SK-N-SH (cell line): ENCODE measurements around the gene NPDC1. TPM values are rescaled to one million over a fixed set of nuclear protein-coding genes. Genes with fewer than 3 reads are reported as not detected.

Source experiments
- CTCF ChIA-PET: fragments of 300-600, 350-600 bp; formaldehyde crosslinking; extraction: SDS; loops from one replicate; lab custom pipeline; 2021; lab: Yijun Ruan, JAX
- POLR2A ChIA-PET: fragments of 350-600 bp; sonication (Branson Sonifier 250); formaldehyde crosslinking; extraction: SDS; loops from one replicate; lab custom pipeline; 2020; ENCODE audit warnings: antibody characterized with exemption, inconsistent platforms; lab: Yijun Ruan, JAX
- DNase-seq: peaks from one replicate; pipeline ENCODE4 v3.0.0; 2012
- H2AFZ ChIP-seq: fragments of 200-600 bp; sonication (generic); 2 replicates; pipeline ENCODE4 v1.8.1; 2016; ENCODE audit warnings: antibody characterized with exemption, mild to moderate bottlenecking, low read depth
- H3F3A ChIP-seq: fragments of 200-600 bp; sonication (generic); replicated peaks from 2 replicates; pipeline ENCODE3; 2016; ENCODE audit warnings: antibody characterized with exemption, mild to moderate bottlenecking; ENCODE audit not compliant: insufficient read depth
- H3K27ac ChIP-seq, 2 experiments: fragments of 200-500 bp in 1 of 2; fragments of 200-600 bp in 1 of 2; sonication (Bioruptor generic) in 1 of 2; sonication (generic), shearing (Covaris generic) in 1 of 2; 2 replicates each; pipeline versions ENCODE4 v1.5.1 to v1.6.1; 2014 to 2016; ENCODE audit warnings: low read depth in 2 of 2, inconsistent platforms in 1 of 2, low read length in 1 of 2, mild to moderate bottlenecking in 1 of 2, mixed read lengths in 1 of 2
- H3K27me3 ChIP-seq: fragments of 200-600 bp; sonication (generic), shearing (Covaris generic); 2 replicates; pipeline ENCODE4 v1.6.1; 2016; ENCODE audit warnings: mixed run types; ENCODE audit not compliant: insufficient read depth
- H3K36me3 ChIP-seq, 2 experiments: fragments of 200-500 bp in 1 of 2; fragments of 200-600 bp in 1 of 2; sonication (Bioruptor generic) in 1 of 2; sonication (generic) in 1 of 2; replicated peaks in 1 of 2; 2 replicates each; pipeline versions ENCODE3 to v1.5.1; 2014 to 2016; ENCODE audit warnings: low read length in 1 of 2, mild to moderate bottlenecking in 1 of 2; ENCODE audit not compliant: insufficient read depth in 2 of 2, control insufficient read depth in 1 of 2
- H3K4me1 ChIP-seq, 2 experiments: fragments of 200-500 bp in 1 of 2; fragments of 200-600 bp in 1 of 2; sonication (Bioruptor generic) in 1 of 2; sonication (generic), shearing (Covaris generic) in 1 of 2; 2 replicates each; pipeline versions ENCODE4 v1.5.1 to v1.6.1; 2014 to 2016; ENCODE audit warnings: low read depth in 1 of 2, low read length in 1 of 2, mixed run types in 1 of 2; ENCODE audit not compliant: insufficient read depth in 2 of 2, control insufficient read depth in 1 of 2
- H3K4me2 ChIP-seq: fragments of 200-600 bp; sonication (generic), shearing (Covaris generic); 2 replicates; pipeline ENCODE4 v1.6.1; 2017; ENCODE audit warnings: mixed run types
- H3K4me3 ChIP-seq, 2 experiments: fragments of 200-500 bp in 1 of 2; fragments of 200-600 bp in 1 of 2; sonication (Bioruptor generic) in 1 of 2; sonication (generic), shearing (Covaris generic) in 1 of 2; 2 replicates each; pipeline versions ENCODE4 v1.5.1 to v1.8.1; 2014 to 2016; ENCODE audit warnings: low read depth in 2 of 2, inconsistent platforms in 1 of 2, low read length in 1 of 2, mild to moderate bottlenecking in 1 of 2, mixed read lengths in 1 of 2, moderate library complexity in 1 of 2
- H3K79me2 ChIP-seq: fragments of 200-600 bp; sonication (generic); 2 replicates; pipeline ENCODE4 v1.8.1; 2017; ENCODE audit warnings: mild to moderate bottlenecking; ENCODE audit not compliant: insufficient read depth
- H3K9ac ChIP-seq: fragments of 200-600 bp; sonication (generic); 2 replicates; pipeline ENCODE4 v1.6.1; 2017; ENCODE audit warnings: mixed run types
- H3K9me2 ChIP-seq: fragments of 200-600 bp; sonication (generic); 2 replicates; pipeline ENCODE4 v1.6.1; 2017; ENCODE audit warnings: mixed run types
- H3K9me3 ChIP-seq: fragments of 200-600 bp; sonication (generic); 2 replicates; pipeline ENCODE4 v1.6.1; 2017; ENCODE audit warnings: mixed run types, mild to moderate bottlenecking, moderate library complexity
- H4K20me1 ChIP-seq: fragments of 200-600 bp; sonication (generic); 2 replicates; pipeline ENCODE4 v1.6.1; 2017; ENCODE audit warnings: mild to moderate bottlenecking, mixed run types; ENCODE audit not compliant: insufficient read depth
- FOSL2 ChIP-seq: IDR thresholded peaks from 2 replicates; pipeline ENCODE4 v1.4.0; 2012; ENCODE audit warnings: low read depth, mild to moderate bottlenecking, moderate library complexity, borderline replicate concordance
- FOXJ3 ChIP-seq: sonication (generic); formaldehyde crosslinking; IDR thresholded peaks from 2 replicates; pipeline ENCODE4 v1.5.1; 2020; ENCODE audit warnings: mild to moderate bottlenecking, missing genetic modification reagents
- GABPA ChIP-seq: IDR thresholded peaks from 2 replicates; pipeline ENCODE4 v1.4.0; 2012; ENCODE audit warnings: low read depth, mild to moderate bottlenecking
- GATA2 ChIP-seq: sonication (generic); formaldehyde crosslinking; IDR thresholded peaks from 2 replicates; pipeline ENCODE4 v1.5.0; 2020; ENCODE audit warnings: mild to moderate bottlenecking, missing genetic modification reagents
- MAX ChIP-seq: IDR thresholded peaks from 2 replicates; pipeline ENCODE4 v1.4.0; 2012; ENCODE audit warnings: low read depth
- MEF2A ChIP-seq: IDR thresholded peaks from 2 replicates; pipeline ENCODE4 v1.4.0; 2012; ENCODE audit warnings: low read depth, borderline replicate concordance
- NFIC ChIP-seq: IDR thresholded peaks from 2 replicates; pipeline ENCODE4 v1.4.0; 2012; ENCODE audit warnings: borderline replicate concordance
- POLR2AphosphoS5 ChIP-seq: IDR thresholded peaks from 2 replicates; pipeline ENCODE4 v1.6.1; 2012; ENCODE audit warnings: low read depth, low read length
- RCOR1 ChIP-seq: fragments of 150-350 bp; IDR thresholded peaks from 2 replicates; pipeline ENCODE4 v1.6.1; 2017; ENCODE audit warnings: antibody characterized with exemption, low read length
- REST ChIP-seq: IDR thresholded peaks from 2 replicates; pipeline ENCODE4 v1.6.1; 2012; ENCODE audit warnings: mild to moderate bottlenecking, low read depth, low read length, moderate library complexity
- RFX5 ChIP-seq: IDR thresholded peaks from 2 replicates; pipeline ENCODE4 v1.6.1; 2012; ENCODE audit warnings: mild to moderate bottlenecking, improper control_type of control experiment, low read length
- WGBS: methylation state at CpG from one replicate; pipeline ENCODE4 v1.1.6; 2017; ENCODE audit warnings: low lambda C conversion rate; 5-methylcytosine and 5-hydroxymethylcytosine counted together
- polyA plus RNA-seq, 3 experiments: library from polyadenylated mRNA; depleted of rRNA; stranded (reverse); fragments of >200 nt; gene quantifications; 2 replicates each; pipeline ENCODE4 v1.2.3, GENCODE V29; 2012
- TF ChIP-seq, protein P1 (sequence below): IDR thresholded peaks from 2 replicates; pipeline ENCODE4 v1.4.0; 2012; ENCODE audit warnings: low read depth, borderline replicate concordance
- TF ChIP-seq, protein P2 (sequence below): IDR thresholded peaks from 2 replicates; pipeline ENCODE4 v1.4.0; 2012; ENCODE audit warnings: low read depth, borderline replicate concordance
- TF ChIP-seq, protein P3 (sequence below): fragments of 150-350 bp; IDR thresholded peaks from 2 replicates; pipeline ENCODE4 v1.6.1; 2017; ENCODE audit warnings: antibody characterized with exemption, low read length, low read depth, borderline replicate concordance

NPDC1 gene
- polyA plus RNA-seq, 1 of the 3 experiments (the other 2 are of a cell fraction): 48.1 TPM

DNA sequence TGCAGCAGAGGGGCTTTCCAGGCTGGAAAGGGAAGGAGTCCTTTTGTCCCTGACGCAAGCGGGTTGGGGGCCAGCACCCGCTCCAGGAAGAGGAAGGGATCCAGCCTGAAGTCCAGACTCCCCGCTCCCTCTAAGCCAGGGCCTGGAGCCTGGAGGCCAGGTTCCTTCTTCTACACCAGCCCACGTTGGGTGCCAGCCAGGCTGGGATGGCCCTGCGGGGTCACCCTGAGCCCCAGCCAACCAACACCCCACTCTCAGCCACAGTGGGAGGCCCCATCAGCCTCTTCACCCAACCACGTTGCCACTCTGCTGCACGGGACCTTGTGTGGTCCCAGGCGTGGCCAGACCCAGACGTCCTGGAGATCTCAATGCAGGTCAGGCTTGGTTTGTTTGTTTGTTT, 13.1 kb downstream of the NPDC1 start:
- DNase-seq: no peak
- Histone ChIP-seq H3K9me2 (no peaks in the 10 kb centered on the region), H3K9me3 (no peaks in the 10 kb centered on the region), H3K9ac (no peak overlapping the region), H3K4me2 (no peak overlapping the region), H3K27ac (peak overlapping the region in 1 of 2 experiments; percentile 36; a peak in 1 of 4 replicates), H3K27me3 (no peaks in the 10 kb centered on the region), H3K36me3 (peaks cover 0 to 2% of the 10 kb centered on the region in 2 experiments), H3K4me1 (peaks cover 5 to 34% of the 10 kb centered on the region in 2 experiments; a peak in 1 of 4 replicates), H3K4me3 (no peak overlapping the region), H3F3A (peaks cover 4% of the 10 kb centered on the region), H2AFZ (no peak overlapping the region), H3K79me2 (no peaks in the 10 kb centered on the region), H4K20me1 (no peaks in the 10 kb centered on the region)
- ChIA-PET POLR2A (no interaction called here), CTCF (interaction anchor here (1.1 to 15.1 kb wide), 7 partner anchors 12 to 275 kb away, joined by 3 to 350 read pairs (median 21); partner anchors contain the start of genes AJM1, C8G, FBXW5 and LCN12)
- TF ChIP-seq FOXJ3 (no peak), NFIC (no peak), GABPA (no peak), MAX (no peak), FOSL2 (no peak), RFX5 (no peak), RCOR1 (no peak), MEF2A (no peak), POLR2AphosphoS5 (no peak), GATA2 (CRISPR knock-in tag) (no peak), REST (no peak)
- TF ChIP-seq, protein P1, sequence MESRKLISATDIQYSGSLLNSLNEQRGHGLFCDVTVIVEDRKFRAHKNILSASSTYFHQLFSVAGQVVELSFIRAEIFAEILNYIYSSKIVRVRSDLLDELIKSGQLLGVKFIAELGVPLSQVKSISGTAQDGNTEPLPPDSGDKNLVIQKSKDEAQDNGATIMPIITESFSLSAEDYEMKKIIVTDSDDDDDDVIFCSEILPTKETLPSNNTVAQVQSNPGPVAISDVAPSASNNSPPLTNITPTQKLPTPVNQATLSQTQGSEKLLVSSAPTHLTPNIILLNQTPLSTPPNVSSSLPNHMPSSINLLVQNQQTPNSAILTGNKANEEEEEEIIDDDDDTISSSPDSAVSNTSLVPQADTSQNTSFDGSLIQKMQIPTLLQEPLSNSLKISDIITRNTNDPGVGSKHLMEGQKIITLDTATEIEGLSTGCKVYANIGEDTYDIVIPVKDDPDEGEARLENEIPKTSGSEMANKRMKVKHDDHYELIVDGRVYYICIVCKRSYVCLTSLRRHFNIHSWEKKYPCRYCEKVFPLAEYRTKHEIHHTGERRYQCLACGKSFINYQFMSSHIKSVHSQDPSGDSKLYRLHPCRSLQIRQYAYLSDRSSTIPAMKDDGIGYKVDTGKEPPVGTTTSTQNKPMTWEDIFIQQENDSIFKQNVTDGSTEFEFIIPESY: no peak
- TF ChIP-seq, protein P2, sequence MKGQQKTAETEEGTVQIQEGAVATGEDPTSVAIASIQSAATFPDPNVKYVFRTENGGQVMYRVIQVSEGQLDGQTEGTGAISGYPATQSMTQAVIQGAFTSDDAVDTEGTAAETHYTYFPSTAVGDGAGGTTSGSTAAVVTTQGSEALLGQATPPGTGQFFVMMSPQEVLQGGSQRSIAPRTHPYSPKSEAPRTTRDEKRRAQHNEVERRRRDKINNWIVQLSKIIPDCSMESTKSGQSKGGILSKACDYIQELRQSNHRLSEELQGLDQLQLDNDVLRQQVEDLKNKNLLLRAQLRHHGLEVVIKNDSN: no peak
- TF ChIP-seq, protein P3, sequence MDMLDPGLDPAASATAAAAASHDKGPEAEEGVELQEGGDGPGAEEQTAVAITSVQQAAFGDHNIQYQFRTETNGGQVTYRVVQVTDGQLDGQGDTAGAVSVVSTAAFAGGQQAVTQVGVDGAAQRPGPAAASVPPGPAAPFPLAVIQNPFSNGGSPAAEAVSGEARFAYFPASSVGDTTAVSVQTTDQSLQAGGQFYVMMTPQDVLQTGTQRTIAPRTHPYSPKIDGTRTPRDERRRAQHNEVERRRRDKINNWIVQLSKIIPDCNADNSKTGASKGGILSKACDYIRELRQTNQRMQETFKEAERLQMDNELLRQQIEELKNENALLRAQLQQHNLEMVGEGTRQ: no peak
- 94% methylated on average over 8 of the region's 10 CpGs for WGBS
